Ovary (tissue), 9 donors: ENCODE data around the gene ADD1. TPM values are rescaled to one million over a fixed set of nuclear protein-coding genes. Genes with fewer than 3 reads are reported as not detected.
A peak's percentile ranks its signal among the peaks of the same experiment; 100 is the strongest.

Experiments used
- DNase-seq, 5 donors: peaks; one replicate each; pipeline ENCODE4 v3.0.0-alpha.2; 2019 to 2020
- H3K27ac ChIP-seq, 2 donors: fragments of 200-600 bp; one replicate each; pipeline versions ENCODE4 v1.5.1 to v1.8.0; 2019 to 2022
- H3K27me3 ChIP-seq: fragments of 200-600 bp; one replicate; pipeline ENCODE4 v1.8.0; 2022
- H3K36me3 ChIP-seq: fragments of 200-600 bp; sonication (generic); one replicate; pipeline ENCODE4 v1.5.1; 2019
- H3K4me1 ChIP-seq: one replicate; pipeline ENCODE4 v1.8.1; 2013; ENCODE audit warnings: mild to moderate bottlenecking, moderate library complexity; ENCODE audit not compliant: insufficient read depth
- H3K4me3 ChIP-seq: fragments of 200-600 bp; sonication (generic); one replicate; pipeline ENCODE4 v1.5.1; 2017
- H3K9me3 ChIP-seq, 2 donors: fragments of 200-600 bp in 1 of 2; sonication (generic) in 1 of 2; one replicate each; pipeline versions ENCODE4 v1.5.1 to v1.8.1; 2013 to 2019; ENCODE audit warnings: mild to moderate bottlenecking in 1 of 2, moderate library complexity in 1 of 2
- EP300 ChIP-seq: sonication (generic); formaldehyde crosslinking; IDR thresholded peaks from one replicate; pipeline ENCODE4 v1.6.1; 2017; ENCODE audit warnings: antibody characterized with exemption
- POLR2A ChIP-seq: fragments of 450-650 bp; IDR thresholded peaks from one replicate; pipeline ENCODE4 v1.6.1; 2017; ENCODE audit warnings: antibody characterized with exemption, mild to moderate bottlenecking, moderate library complexity
- WGBS, 3 donors: extraction: QIAGEN DNeasy Blood & Tissue Kit in 1 of 3; methylation state at CpG; one replicate each; pipeline versions ENCODE4 v1.1.5 to v1.1.7; 2013 to 2017; 5-methylcytosine and 5-hydroxymethylcytosine counted together
- intact Hi-C, 4 donors: fragments of 100-400 bp; cut with DNase I; formaldehyde crosslinking; loops; one replicate each; pipeline versions ENCODE4 v1.11.0 to v1.15.1; 2022 to 2023
- polyA plus RNA-seq, 2 donors: library from polyadenylated mRNA; stranded (reverse); fragments of 200-250 nt in 1 of 2; fragments of 350-450 nt in 1 of 2; fragmentation: Illumina TruSeq in 1 of 2; extraction: RNeasy Lipid Tissue Mini Kit (QIAGEN cat#74804) in 1 of 2; gene quantifications; one replicate each; pipeline ENCODE4 v1.2.3, GENCODE V29; 2013 to 2014
- total RNA-seq, 7 donors: library from RNA; depleted of rRNA in 2 of 7; stranded (reverse); fragments of >200 nt in 2 of 7; fragmentation: NEBNext Ultra II Directional in 3 of 7; extraction: Animal tissue kit (Norgen Biotek cat#: 25700) in 3 of 7; gene quantifications; one replicate each; pipeline versions ENCODE4 v1.1.0 to v1.2.4, GENCODE V29; 2016 to 2023
- TF ChIP-seq, protein P1 (sequence below), 3 donors: fragments of 450-650 bp in 2 of 3; fragments of 200-600 bp in 1 of 3; IDR thresholded peaks; one replicate each; pipeline versions ENCODE4 v1.5.1 to v1.8.0; 2016 to 2022; ENCODE audit warnings: antibody characterized with exemption in 3 of 3, mild to moderate bottlenecking in 1 of 3
- donor health status: DM: no; HTN: no; CAD: no; lungs with moderate emphysema.
- donor health status: DM: no; HTN: no; CAD: no.
- donor health status: Bipolar disorder and iron deficiency.
- donor health status: DM: yes; HTN: yes; CAD: no.
- donor health status: DM: no; HTN: no; CAD: no.
- donor health status: DM: yes; HTN: yes; CAD: no.

Gene ADD1
- total and polyA plus RNA-seq, 9 donors = 166 to 447 (median 365) TPM

DNA sequence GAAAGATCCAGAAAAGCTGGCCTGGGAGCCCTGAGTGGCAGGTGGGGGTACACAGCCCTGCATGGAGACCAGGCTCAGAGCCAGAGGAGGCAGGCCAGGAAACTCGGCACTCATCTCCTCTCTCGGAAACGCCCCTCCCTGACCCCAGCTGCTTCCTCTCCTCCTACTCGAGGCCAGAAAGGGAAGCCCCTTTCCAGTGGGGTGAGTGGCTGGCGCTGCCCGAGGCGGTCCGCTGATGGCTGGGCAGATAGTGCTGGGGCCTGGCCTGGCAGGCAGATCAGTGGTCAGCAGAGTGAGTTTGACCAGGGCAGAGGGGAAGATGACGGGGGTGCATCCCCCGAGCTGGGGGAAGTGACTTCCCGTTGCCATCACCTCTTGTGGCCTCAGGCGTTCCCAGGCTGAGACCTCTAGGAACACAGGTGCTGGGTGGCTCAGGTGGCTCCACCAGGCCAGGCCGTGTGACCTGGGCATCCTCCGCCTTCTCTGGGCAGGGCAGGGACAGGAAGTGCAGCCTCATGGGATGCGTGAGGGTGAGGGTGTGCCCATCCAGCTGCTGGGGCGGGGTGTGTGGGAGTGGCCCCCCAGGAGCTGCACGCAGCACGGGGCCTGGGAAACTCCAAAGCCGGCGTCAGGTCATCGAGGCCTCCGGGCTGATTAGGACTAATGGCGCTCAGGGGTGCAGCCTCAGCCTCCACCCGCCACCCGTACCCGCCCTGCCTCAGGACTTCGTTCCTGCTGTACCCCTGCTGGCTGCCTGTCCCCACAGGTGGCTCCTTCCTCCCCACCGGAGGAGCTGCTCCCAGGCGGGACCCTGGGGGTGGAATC lies 45.0 kb upstream of the ADD1 start:
- Histone ChIP-seq H3K27ac (peak overlapping the region in 1 of 2 donors; percentile 19), H3K4me3 (no peak overlapping the region), H3K27me3 (no peaks in the 10 kb centered on the region), H3K36me3 (no peaks in the 10 kb centered on the region), H3K9me3 (no peaks in the 10 kb centered on the region), H3K4me1 (peaks cover 26% of the 10 kb centered on the region)
- TF ChIP-seq EP300 = no peak
- TF ChIP-seq, protein P1, sequence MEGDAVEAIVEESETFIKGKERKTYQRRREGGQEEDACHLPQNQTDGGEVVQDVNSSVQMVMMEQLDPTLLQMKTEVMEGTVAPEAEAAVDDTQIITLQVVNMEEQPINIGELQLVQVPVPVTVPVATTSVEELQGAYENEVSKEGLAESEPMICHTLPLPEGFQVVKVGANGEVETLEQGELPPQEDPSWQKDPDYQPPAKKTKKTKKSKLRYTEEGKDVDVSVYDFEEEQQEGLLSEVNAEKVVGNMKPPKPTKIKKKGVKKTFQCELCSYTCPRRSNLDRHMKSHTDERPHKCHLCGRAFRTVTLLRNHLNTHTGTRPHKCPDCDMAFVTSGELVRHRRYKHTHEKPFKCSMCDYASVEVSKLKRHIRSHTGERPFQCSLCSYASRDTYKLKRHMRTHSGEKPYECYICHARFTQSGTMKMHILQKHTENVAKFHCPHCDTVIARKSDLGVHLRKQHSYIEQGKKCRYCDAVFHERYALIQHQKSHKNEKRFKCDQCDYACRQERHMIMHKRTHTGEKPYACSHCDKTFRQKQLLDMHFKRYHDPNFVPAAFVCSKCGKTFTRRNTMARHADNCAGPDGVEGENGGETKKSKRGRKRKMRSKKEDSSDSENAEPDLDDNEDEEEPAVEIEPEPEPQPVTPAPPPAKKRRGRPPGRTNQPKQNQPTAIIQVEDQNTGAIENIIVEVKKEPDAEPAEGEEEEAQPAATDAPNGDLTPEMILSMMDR (IDR thresholded peaks at IDR 0.05) = no peak
- TF ChIP-seq POLR2A = no peak
- peak; percentile 34 to 73 (median 57) for DNase-seq
- WGBS, 3 donors = 52 to 71% (median 61%) methylated on average over 22 to 29 of the region's 29 CpGs
- intact Hi-C loops = no loop called here

DNA sequence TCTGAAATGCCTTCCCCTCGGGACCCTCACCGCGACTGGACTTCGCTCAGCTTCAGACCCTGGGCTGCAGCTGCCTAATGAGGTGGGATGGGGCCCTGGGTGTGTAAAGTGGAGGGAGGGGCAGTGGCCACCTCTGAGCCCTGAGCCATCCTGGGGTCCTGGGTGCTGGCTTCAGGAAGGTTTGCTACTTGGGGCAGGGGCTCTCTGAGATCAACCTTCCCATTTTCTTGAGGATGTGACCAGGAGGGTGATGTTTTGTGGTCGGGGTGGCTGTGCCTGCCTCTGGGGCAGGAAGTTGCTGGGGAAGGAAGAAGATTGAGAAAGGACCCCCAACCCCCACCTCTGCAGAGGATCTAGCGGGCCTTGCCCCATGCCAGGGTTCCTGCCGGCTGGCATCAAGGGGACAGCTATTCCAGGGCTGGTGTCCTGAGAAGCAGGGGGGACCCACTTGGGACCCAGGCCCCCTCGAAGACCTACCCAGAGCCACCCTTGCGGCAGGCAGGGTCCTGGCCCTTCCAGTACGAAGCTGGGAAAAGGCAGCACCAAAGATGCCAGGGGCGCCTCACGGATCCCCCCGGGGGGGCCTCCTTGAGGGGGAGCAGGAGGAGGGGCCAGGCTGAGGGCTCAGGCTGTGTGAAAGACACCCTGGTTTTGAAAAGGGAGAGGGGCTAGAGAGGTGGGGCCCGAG lies 44.3 kb upstream of the ADD1 start:
- H3K4me1 ChIP-seq = peaks cover 22% of the 10 kb centered on the region
- intact Hi-C loops = no loop called here
- no peaks in the 10 kb centered on the region for H3K36me3 ChIP-seq
- no peaks in the 10 kb centered on the region for H3K27me3 ChIP-seq
- peak; percentile 10 to 47 (median 34) for DNase-seq
- H3K4me3 ChIP-seq = no peak overlapping the region
- H3K27ac ChIP-seq = peak overlapping the region in 1 of 2 donors; percentile 57
- no peak for TF ChIP-seq POLR2A
- TF ChIP-seq EP300 = no peak
- TF ChIP-seq, protein P1 (IDR thresholded peaks at IDR 0.05) = no peak
- 68 to 81% (median 81%) methylated on average over 14 of the region's 14 CpGs for WGBS, 3 donors
- H3K9me3 ChIP-seq = no peaks in the 10 kb centered on the region

DNA sequence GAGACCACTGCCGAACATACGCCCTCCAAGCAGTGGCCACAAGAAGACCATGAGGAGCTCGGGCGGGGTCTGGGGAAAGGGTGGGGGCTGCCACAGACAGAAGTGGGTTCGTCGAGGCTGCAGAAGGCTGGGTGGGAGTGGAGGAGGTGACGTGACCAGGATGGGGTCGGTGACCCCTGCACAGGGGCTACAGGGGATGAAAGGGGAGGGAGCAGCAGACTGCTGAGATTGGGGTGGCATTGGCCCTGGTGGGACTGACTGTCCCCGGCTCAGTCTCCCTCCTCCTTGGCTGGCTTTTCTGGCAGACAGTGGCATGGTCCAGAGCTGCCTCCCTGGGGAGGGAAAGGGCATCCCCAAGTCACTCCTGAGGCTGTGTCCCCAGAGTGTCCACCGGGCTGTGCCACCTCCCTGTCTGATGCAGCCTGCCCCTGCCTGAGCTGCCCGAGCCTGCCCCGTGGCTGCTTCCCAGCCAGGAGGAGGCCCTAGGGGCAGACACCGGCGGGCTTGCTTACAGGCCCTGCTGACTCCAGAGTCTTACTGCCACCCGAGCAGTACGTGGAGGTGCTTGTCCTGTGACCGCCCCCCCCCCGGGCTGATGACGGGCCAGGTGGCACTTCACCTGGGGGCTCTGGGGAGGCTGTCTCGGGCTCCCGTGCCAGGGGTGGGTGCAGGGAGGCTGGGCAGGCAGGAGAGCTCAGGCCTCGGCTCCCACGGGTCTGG lies 43.5 kb upstream of the ADD1 start:
- TF ChIP-seq EP300 = no peak
- TF ChIP-seq, protein P1 (IDR thresholded peaks at IDR 0.05) = no peak
- TF ChIP-seq POLR2A = no peak
- Histone ChIP-seq H3K4me1 (peaks cover 15% of the 10 kb centered on the region), H3K9me3 (no peaks in the 10 kb centered on the region), H3K4me3 (no peak overlapping the region), H3K27me3 (no peaks in the 10 kb centered on the region), H3K27ac (peak overlapping the region; percentile 57 to 76), H3K36me3 (no peaks in the 10 kb centered on the region)
- DNase-seq = peak; percentile 21 to 53 (median 44)
- 63 to 78% (median 66%) methylated on average over 21 to 23 of the region's 23 CpGs for WGBS, 3 donors
- intact Hi-C loops = no loop called here
